ENCODE data around the gene SLC6A17.

DNA sequence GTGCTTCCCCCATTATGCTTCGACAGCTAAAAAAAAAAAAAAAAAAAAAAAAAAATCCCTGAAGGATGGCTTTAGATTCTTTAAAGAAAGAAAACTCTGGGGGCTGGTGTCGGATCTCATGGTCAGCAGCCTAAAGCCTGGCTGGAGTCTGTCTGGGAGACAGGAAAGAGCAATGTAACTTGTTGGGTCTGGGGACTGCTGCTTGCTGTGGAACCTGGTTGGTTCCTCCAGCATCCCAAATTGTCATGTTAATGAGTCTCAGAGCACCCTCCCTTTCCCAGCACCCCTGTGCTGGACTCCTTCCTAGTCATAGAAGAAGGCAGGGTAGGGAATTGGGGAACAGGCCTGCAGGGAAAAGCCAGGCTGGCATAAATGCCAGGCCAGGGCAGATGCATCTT is 62.8 kb downstream of the SLC6A17 start:
- TF ChIP-seq GATA3 (IDR thresholded peaks at IDR 0.05; ENCODE audit: low read depth, low read length) (no peak), GATA2 (IDR thresholded peaks at IDR 0.05; ENCODE audit: low read depth, low read length) (no peak)
